ENCODE results near the gene SEC24B.
"Not testable (repeated sequence)": the region's sequence is repeated elsewhere in the genome, so short reads cannot be mapped to it uniquely, and the experiment has no call there.

The SEC24B gene

GRCh38 chr4:109506890-109507289 lies 73.3 kb downstream of the SEC24B start:
- DNase-seq (ENCODE audit: low read depth), result no peak

- DNase-seq (ENCODE audit: low read depth), result no peak
Measured at GRCh38 chr4:109510687-109511086, 77.1 kb downstream of the SEC24B start.

- no peak for DNase-seq (ENCODE audit: low read depth)
Measured at GRCh38 chr4:109511414-109511813, 77.8 kb downstream of the SEC24B start.

- DNase-seq (ENCODE audit: low read depth), result not testable (repeated sequence)
Measured at GRCh38 chr4:109513368-109513767, 79.8 kb downstream of the SEC24B start.

GRCh38 chr4:109532182-109532581 lies 98.6 kb downstream of the SEC24B start:
- DNase-seq (ENCODE audit: low read depth), result no peak

- no peak for DNase-seq (ENCODE audit: low read depth)
Measured at GRCh38 chr4:109545401-109545800, 111.8 kb downstream of the SEC24B start.

GRCh38 chr4:109547394-109547793 lies 113.8 kb downstream of the SEC24B start:
- DNase-seq (ENCODE audit: low read depth), result no peak

GRCh38 chr4:109548655-109549054 lies 115.0 kb downstream of the SEC24B start:
- peak; percentile 40 for DNase-seq (ENCODE audit: low read depth)

GRCh38 chr4:109552237-109552636 lies 118.6 kb downstream of the SEC24B start:
- DNase-seq (ENCODE audit: low read depth), result no peak

- DNase-seq (ENCODE audit: low read depth), result no peak
Measured at GRCh38 chr4:109553130-109553529, 119.5 kb downstream of the SEC24B start.

- DNase-seq (ENCODE audit: low read depth), result no peak
Measured at GRCh38 chr4:109554971-109555370, 121.4 kb downstream of the SEC24B start.

GRCh38 chr4:109557433-109557832 lies 123.8 kb downstream of the SEC24B start:
- no peak for DNase-seq (ENCODE audit: low read depth)

- DNase-seq (ENCODE audit: low read depth), result not testable (repeated sequence)
Measured at GRCh38 chr4:109558095-109558494, 124.5 kb downstream of the SEC24B start.

GRCh38 chr4:109559625-109559982 lies 126.0 kb downstream of the SEC24B start:
- DNase-seq (ENCODE audit: low read depth), result no peak

GRCh38 chr4:109559983-109560686 lies 126.5 kb downstream of the SEC24B start, which contains the start of gene MCUB:
MCUB (plus strand) TSS chr4:109560246; CDS start chr4:109560338, 92 bp downstream.
- peak; percentile 88 for DNase-seq (ENCODE audit: low read depth)

GRCh38 chr4:109560687-109561461 lies 127.3 kb downstream of the SEC24B start:
- DNase-seq (ENCODE audit: low read depth), result peak; percentile 55

GRCh38 chr4:109562457-109563239 lies 129.0 kb downstream of the SEC24B start:
- no peak for DNase-seq (ENCODE audit: low read depth)

- no peak for DNase-seq (ENCODE audit: low read depth)
Measured at GRCh38 chr4:109571494-109571893, 137.9 kb downstream of the SEC24B start.

GRCh38 chr4:109572154-109572553 lies 138.5 kb downstream of the SEC24B start:
- DNase-seq (ENCODE audit: low read depth), result no peak

- no peak for DNase-seq (ENCODE audit: low read depth)
Measured at GRCh38 chr4:109574443-109574850, 140.8 kb downstream of the SEC24B start.

- DNase-seq (ENCODE audit: low read depth), result no peak
Measured at GRCh38 chr4:109574931-109575804, 141.6 kb downstream of the SEC24B start.

- DNase-seq (ENCODE audit: low read depth), result no peak
Measured at GRCh38 chr4:109576462-109576861, 142.8 kb downstream of the SEC24B start.

Data from HS-27A (cell line).